Mammary epithelial cell (primary cell): ENCODE results near the gene KXD1.

ENCODE experiments used
- CTCF ChIP-seq, 2 donors: IDR thresholded peaks in 1 of 2; conservative IDR thresholded peaks in 1 of 2; 2 replicates each; pipeline ENCODE4 v1.5.1; 2011 to 2012; ENCODE audit warnings: inconsistent platforms in 2 of 2, low read length in 2 of 2, mild to moderate bottlenecking in 2 of 2, control low read depth in 1 of 2, low read depth in 1 of 2; ENCODE audit not compliant: insufficient read depth in 1 of 2; ENCODE audit errors: extremely low read depth in 1 of 2
- EZH2 ChIP-seq: IDR thresholded peaks from 2 replicates; pipeline ENCODE4 v1.6.1; 2012; ENCODE audit warnings: low read length, inconsistent platforms, borderline replicate concordance

DNA sequence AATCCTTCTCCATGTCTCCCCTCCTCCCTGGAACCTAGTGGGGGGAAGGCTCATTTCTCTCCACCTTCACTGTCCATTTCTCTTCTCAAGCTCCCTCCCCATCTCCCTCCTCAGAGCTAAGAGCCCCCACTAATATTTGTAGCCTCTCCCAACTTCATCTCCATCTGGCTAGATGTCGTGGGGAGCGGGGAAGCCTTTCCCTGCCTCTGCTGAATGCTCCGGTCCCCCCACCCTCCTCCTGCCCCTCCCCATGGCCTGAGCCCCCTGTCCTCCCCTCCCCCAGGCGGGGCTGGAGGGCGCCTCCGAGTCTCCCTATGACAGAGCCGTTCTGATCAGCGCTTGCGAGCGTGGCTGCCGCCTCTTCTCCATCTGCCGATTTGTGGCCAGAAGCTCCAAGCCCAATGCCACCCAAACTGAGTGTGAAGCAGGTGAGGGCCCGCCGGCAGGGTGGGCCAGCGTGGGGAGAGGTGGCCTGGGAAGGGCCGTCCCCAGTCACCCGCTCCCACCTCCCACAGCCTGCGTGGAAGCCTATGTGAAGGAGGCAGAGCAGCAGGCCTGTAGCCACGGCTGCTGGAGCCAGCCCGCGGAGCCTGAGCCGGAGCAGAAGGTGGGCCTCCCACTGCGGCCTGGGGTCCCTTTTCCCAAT, 56.0 kb downstream of the KXD1 start:
- TF ChIP-seq CTCF (conservative IDR thresholded peaks at IDR 0.05 in 1 of 2, IDR thresholded peaks at IDR 0.05 in 1 of 2; ENCODE audit: extremely low read depth in 1 of 2, insufficient read depth in 1 of 2, low read depth in 1 of 2, low read length in 2 of 2) (no peak), EZH2 (no peak)
